NCI-H1436 treated with DMSO at 0.1 percent for 48 hours (cell line): ENCODE measurements around the gene PACS1.
"Not testable (repeated sequence)": the region's sequence is repeated elsewhere in the genome, so short reads cannot be mapped to it uniquely, and the experiment has no call there.

Source experiments
- DNase-seq: peaks from one replicate; lab custom pipeline; 2025; lab: John Stamatoyannopoulos, UW

PACS1 gene

DNA sequence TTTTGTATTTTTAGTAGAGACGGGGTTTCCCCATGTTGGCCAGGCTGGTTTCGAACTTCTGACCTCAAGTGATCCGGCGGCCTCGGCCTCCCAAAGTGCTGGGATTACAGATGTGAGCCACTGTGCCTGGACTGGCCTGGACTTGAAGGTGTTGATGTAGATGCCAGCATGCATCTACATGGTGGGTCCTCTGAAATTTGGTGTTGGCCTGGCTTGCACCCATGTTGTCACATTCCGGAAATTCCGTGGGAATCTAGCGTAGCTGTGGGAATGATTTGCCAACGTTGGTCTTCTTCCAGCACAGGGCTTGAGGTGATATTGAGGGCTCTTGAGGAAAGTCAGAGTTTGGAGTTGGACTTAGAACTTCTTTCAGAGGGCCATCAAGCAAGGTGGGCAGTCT, 6.5 kb downstream of the PACS1 start:
- no peak for DNase-seq

DNA sequence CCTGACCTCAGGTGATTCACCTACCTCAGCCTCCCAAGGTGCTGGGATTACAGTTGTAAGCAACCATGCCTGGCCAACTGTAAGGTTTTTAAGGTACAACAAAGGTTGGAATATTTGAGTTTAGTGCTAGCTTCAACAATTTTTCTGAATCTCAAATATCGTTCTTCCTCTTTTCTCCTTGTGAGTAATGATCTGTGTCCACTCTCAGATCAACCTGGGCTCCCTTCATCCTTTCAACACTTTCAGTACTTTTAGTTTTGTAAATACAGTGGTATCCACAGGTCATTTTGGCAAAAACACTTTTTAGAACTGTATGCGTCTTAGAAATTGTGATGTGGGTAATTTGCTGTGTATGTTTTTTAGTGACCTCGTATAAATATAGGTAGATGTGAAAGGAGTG, 7.9 kb downstream of the PACS1 start:
- no peak for DNase-seq

DNA sequence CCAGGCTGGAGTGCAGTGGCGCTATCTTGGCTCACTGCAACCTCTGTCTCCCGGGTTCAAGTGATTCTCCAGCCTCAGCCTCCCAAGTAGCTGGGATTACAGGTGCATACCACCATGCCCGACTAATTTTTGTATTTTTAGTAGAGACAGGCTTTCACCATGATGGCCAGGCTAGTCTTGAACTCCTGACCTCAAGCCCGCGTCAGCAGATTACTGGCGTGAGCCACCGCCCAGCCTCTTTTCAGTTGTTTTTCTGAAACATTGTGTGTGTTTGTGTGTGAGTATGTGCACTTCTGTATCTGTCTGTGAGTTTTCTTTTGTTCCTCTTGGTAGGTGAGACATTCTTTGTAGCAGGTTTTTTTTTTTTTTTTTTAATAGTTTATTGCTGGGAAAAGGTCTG, 8.9 kb downstream of the PACS1 start:
- not testable (repeated sequence) for DNase-seq

DNA sequence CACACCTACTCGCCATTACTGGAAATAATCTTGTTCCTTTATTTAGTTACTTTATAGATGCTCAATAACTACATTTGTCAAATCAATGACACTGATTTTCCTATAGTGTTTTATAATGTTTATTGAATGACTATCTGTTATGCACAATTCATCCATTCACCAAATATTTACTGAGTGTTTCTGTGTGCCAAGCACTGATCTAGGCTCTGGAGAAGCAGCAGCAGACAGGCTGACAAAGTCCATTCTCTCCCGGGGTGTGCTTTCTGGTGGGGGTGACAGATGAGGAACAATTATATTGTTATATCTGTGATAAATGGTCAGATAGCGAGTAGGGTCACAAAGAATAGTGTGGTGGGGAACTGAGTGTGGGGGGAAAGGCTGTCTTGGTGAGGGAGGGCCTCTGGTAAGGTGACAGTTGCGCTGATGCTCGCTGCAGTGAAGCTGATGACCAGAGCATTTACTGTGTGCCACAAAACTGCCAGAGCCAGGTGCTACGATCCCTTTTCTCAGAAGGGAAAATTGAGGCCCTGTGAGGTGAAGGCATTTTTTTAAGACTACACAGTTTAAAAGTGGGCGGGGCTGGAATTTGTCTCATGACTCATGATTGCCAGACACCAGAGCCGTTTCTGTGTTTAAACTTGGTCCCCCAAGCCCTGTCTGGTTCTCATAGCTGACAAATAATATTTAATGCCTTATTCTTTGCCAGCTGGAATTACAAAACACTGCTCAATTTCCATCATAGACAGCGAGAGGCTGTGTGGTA, 10.2 kb downstream of the PACS1 start:
- DNase-seq: no peak

DNA sequence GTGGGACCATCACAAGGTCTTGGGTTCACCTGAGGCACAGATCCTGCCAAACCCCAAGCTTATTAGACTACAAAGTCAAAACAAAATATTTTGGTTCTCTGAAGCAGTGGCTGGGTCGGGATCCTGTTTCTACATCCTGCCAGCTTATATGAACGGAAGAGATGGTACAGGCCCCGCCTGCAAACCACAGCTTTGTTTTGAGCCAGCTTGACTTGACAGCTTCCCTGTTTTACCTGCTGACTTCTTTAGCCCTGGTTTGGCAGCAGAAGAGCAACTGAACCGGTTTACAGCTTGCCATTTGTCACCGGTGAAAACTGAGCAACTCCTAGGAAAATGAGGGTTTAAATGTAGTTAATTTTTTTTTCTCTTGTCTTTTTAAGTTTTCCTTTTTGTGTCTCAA, 11.4 kb downstream of the PACS1 start:
- no peak for DNase-seq

DNA sequence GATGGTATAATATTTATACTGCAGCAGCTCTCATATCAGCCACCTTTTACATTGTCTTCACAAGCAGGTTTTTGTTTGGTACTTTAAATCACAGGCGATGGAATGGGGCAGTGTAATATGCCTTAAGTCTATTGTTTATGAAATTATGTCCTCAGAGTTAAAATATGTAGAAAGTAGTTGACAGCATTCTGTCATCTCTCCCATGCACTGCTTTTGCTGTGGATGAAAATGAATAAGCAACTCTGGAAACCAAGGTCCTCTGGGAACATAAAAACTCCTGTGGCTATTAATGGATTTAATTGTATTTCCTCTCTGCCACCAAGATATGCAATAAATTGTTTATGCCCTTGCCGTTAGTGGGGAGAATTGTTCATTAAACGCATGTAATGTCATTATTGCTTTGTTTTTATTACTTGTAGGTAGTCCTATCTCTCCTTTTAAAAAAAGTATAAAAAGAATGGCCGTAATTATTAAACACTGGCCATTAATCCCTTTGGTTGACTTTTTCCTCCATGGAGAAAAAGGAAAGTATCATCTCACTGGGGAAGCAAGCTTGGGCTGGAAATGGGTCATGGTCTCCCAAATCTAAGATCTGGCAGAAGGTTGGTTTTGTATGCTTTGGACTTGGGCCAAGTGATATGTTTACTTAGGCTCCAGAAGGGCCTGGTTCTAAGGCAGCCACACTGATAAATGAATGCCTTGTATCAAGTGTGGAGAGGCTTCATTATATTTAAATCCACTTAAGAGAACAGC, 13.1 kb downstream of the PACS1 start:
- no peak for DNase-seq

DNA sequence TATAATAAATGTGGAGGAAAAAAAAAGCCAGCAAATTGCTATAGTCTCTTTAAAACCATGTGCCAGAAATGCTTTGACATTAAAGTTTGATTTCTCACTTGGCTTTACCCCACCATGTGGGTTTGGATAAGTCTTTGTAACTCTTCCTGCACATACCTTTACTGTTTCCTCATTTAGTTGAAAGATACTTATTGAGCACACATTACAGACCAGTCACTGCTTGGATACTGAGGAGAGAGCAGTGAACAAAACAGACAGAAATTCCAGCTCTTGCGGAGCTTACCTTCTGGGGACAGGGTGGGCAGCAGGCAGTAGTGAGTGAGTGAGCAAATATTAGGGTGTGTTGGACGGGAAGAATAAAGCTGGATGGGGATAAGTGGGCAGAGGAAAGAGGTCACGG, 13.7 kb downstream of the PACS1 start:
- DNase-seq: no peak

DNA sequence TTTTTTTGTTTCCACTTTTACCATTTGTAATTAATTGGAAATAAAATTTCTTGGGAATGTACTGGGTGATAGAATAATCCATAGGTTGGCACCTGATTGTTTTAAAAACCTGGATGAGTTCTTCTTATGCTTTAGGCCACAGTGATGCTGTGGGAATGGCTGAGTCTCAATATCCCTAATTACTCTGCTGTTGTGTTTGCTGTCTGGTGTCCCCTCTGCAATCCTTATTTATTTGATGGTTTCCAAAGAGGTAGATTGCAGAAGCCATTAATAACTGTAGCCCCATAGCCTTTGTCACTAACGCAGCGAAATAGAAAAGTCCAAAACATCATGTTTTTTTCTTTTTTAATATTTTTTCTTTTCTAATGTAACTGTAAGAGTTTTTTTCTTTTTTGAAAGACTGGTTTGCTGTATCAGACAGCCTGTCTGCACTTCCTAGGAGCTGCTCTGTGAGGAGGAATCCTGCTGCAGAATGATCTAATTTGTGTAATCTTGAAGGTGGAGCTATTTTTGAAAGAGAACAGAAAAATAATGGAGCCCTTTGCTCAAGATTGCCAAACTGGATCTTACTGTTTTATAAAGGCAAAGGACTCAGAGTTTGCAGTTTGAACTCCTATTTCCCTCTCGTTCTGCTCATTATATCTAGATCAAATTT, 14.9 kb downstream of the PACS1 start:
- DNase-seq: no peak

DNA sequence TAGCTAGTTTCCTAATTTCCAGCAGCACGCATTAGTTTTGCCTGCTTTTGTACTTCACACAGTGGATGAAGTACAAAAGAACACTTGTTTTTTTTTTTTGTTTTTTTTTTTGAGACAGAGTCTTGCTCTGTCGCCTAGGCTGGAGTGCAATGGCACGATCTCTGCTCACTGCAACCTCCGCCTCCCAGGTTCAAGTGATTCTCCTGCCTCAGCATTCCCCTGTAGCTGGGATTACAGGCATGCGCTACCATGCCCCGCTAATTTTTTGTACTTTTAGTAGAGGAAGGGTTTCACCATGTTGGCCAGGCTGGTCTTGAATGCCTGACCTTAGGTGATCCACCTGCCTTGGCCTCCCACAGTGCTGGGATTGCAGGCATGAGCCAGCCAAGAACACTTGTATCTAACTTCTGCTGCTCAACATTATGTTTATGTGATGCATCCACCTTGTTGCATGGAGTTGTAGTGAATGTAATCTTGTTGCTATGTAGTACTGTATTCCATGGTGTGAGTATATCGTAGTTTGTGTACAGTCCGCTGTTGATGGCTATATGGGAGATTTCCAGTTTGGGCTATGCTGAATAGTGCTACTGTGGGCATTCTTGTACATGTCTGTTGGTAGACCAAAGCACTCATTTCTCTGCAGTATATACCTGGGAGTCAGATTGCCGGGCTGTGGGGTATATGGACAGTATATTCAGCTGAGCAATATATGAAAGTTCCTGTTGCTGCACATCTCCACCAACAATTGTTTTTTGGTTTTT, 17.3 kb downstream of the PACS1 start:
- no peak for DNase-seq

DNA sequence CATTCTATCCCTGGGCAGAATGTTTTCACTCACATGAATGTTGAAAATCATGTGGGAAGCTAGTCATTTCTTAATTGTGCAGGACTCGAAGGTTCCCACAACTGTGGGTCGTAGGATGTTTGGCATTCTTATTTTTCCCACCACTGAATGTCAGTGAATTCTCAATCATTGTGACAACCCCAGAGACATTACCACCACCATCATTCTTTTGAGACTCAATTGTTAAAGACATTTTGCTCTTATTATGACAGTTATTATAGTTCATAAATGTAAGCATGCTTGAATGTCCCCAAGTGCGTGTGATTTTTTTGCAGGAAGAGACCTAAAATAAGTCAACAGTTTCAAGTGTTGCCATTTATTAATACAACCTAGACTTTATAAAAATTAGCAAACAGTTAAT, 19.0 kb downstream of the PACS1 start:
- DNase-seq: no peak

DNA sequence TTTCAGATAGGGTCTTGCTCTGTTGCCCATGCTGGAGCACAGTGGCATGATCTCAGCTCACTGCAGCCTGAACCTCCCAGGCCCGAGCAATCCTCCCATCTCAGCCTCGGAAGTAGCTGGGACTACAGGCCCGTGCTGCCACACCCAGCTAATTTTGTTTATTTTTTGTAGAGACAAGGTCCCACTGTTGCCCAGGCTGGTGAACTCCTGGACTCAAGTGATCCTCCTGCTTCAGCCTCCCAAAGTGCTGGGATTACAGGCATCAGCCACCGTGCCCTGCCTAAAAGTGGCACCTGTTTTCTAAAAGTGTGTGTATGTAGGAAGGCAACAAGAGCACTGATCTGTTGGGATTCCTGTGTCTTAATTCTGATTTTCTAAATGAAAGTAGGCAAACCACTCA, 20.2 kb downstream of the PACS1 start:
- DNase-seq: no peak

DNA sequence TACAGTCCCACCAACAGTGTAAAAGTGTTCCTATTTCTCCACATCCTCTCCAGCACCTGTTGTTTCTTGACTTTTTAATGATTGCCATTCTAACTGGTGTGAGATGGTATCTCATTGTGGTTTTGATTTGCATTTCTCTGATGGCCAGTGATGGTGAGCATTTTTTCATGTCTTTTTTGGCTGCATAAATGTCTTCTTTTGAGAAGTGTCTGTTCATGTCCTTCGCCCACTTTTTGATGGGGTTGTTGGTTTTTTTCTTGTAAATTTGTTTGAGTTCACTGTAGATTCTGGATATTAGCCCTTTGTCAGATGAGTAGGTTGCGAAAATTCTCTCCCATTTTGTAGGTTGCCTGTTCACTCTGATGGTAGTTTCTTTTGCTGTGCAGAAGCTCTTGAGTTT, 22.1 kb downstream of the PACS1 start:
- not testable (repeated sequence) for DNase-seq

DNA sequence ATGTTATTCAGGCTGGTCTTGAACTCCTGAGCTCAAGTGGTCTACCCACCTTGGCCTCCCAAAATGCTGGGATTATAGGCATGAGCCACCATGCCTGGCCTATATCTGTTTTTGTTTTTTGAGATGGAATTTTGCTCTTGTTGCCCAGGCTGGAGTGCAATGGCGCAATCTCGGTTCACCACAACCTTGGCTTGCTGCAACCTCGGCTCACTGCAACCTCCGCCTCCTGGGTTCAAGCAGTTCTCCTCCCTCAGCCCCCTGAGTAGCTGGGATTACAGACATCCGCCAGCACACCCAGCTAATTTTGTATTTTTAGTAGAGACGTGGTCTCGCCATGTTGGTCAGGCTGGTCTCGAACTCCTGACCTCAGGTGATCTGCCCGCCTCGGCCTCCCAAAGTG, 29.7 kb downstream of the PACS1 start:
- DNase-seq: not testable (repeated sequence)

DNA sequence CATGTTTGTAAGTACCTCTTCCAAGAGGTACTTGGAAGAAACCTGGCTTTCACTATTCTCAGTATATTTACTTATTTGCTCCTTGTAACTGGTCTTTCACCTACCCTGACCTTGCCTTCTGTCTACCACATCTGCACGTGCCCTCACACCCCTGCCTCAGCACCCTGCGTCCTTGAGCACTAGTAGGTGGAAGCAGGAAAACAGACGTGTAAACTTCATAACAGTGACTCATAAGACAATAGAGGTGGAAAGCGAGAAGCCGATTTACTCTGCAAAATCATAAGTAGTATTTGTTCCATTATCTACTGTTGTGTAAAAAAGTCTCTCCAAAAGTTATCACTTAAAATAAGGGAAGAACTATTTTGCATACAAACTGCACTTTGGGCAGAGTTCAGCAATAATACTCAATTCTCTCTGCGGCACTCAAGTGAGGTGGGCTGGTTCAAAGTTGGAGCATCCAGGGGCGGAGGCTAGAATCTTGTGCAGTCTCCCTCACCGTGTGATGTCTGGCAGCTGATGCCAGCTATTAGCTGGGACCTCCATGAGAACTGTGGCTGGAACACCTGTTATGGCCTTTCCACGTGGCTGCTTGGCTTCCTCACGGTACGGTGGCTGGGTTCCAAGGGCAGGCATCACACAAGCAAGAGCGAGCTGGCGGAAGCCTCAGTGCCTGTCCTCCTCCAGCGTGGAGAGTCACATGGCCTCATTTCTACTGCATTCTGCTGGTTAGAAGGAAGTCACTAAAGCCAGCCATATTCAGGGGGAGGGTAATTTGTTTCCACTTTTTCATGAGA, 30.4 kb downstream of the PACS1 start:
- no peak for DNase-seq

DNA sequence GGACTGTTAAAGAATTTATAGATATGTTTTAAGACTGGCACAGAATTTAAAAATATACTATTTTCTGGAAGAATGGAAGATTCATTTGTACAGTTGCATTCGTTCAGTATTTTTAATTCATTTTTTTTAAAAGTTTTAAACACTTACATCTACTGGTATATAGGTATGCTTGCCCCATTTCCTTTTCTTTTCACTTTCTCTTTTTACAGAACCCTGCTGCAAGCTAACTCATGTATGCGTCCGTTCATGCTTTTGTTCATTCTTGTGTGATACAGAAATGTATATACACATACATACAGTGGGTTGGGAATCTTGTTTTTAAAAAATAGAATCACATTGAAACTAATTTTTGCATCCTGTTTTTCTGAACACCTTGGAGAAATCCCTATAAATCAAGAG, 31.0 kb downstream of the PACS1 start:
- no peak for DNase-seq

DNA sequence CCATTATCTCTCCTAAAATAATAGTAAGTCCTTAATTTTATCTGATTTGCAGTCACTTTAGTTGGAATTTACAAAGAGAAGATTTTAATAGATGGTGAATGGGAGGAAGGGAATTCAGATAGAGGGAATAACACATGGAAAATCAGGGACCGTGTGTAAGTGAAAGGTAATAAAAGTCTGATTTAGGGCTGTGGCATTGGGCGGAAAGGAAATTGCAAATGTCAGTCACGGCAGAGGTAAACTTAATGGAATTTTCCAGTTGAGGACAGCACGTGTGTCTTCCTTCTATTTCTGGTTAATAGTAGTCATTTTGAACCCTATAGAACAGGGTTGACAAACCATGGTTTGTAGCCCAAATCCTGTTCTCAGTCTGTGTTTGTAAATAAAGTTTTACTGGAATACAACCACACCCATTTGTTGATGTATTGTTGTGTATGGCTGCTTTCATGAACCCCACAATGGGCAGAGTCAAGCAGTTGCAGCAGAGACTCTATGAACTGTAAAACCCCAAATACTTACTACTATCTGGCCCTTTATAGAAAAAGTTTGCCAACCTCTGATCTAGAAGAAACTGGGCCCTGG, 34.1 kb downstream of the PACS1 start:
- no peak for DNase-seq

DNA sequence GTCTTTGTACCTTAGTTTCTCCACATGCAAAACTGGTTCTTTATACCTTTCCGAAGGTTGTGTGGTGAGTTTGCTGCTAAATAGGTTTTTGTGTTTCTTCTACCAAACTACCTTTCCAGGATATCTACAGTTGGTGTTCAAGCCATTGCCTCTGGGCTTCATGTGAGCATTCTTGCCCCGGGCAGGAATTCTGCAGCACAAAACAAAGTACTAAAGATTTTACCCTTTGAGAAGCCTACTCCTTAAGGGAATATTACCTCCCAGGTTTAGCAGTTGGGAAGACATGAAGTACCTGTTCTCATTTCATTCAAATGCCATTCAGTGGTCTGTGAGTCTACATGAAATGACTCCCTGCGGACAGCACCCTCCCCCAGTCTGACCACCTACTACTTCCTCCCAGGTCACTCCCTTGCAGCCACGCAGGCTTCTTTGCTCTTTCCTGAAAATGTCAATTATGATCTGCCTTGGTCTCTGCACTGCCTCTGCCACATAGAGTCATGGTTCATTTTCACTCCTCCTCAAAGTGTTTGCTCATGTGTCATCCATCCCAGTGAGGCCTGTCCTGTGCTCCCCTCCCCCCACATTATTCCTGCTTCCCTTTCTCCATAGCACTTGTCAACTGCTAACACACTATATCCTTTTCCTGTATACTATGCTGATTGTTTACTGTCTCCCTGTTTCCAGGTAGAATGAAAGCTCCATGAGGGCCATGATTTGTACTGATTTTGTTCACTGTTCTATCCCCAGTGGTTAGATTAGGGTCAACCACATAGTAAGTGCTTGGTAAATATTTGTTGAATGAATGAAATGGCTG, 36.9 kb downstream of the PACS1 start:
- no peak for DNase-seq

DNA sequence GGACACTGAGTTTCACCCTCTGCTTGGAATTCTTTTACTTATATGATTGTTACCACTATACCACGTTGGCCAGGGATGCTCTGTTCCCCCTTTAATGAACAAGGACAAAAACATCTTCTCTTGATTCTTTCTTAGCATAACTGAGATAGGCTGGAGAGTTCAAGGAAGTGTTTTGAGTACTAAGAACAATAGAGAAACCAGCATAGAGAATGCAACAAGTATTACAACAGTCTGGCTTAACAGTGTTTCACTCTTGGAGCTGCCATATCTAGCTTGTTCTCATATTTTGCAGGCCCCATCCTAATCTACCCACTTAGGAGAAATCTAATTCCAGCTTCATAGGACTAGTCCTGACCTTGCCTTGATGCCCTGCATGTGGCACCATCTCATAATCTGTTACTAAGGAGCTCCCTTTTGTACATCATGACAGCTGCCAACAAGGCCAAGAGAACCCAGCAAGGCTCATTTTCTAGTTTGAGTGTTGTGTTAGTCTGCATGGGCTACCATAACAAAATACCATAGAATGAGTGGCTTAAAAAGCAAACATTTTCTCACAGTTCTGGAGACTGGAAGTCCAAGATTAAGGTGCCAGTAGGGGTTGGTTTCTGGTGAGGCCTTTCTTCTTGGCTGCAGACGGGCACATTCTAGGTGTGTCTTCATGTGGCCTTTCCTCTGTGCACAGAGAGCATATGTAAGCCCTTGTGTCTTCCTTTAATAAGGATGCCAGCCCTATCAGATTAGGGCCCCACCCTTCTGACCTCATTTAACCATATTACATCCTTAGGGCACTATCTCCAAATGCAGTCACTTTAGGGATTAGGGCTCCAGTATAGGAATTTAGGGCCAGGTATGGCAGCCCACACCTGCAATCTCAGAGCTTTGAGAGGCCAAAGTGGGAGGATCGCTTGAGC, 37.8 kb downstream of the PACS1 start:
- no peak for DNase-seq

DNA sequence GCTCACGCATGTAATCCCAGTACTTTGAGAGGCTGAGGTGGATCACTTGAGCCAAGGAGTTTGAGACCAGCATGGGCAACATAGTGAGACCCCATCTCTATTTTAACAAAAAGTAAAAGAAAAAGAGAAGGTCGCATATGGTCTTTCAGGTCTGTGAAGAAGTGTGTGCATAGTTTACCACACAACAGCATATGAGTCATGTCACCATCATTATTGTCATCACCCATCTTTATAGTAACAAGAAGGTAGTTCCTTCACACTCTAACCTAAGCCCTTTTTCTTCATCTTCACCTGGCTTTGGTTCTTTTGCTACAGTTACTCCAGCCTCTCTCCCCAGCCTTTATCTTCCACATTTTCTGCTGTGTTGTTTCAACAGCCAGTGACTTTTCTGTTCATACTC, 39.2 kb downstream of the PACS1 start:
- no peak for DNase-seq
